GM18873 (cell line): Measurements from ENCODE around the gene GRID1.
"Not testable (repeated sequence)": the region's sequence is repeated elsewhere in the genome, so short reads cannot be mapped to it uniquely, and the experiment has no call there.

Experiments
- ATAC-seq: cut with Tn5 transposase; IDR thresholded peaks from one replicate; pipeline ENCODE4 v1.9.1; 2021; ENCODE audit warnings: mild to moderate bottlenecking, moderate library complexity, moderate number of reproducible peaks; ENCODE audit not compliant: unreplicated experiment, low FRiP score

The GRID1 gene

DNA sequence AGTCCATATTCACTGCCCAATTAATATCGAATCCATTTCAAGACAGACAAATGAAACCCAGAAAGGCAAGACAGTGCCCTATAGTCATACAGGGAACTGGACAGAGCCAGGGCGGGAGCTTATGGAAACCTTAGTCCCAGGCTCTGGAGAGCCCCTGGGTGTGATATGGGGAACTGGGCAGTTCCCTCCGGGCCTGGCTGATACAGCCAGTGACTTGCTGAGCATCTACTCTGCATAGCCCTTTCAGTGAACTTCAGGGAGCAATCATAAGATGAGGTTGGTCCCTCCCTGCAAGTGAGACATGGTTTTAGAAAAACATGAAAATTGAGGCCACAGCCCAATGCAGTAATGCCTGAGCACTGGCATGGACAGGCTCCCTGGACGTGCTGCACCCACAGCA, 241.9 kb downstream of the GRID1 start:
- no peak for ATAC-seq

DNA sequence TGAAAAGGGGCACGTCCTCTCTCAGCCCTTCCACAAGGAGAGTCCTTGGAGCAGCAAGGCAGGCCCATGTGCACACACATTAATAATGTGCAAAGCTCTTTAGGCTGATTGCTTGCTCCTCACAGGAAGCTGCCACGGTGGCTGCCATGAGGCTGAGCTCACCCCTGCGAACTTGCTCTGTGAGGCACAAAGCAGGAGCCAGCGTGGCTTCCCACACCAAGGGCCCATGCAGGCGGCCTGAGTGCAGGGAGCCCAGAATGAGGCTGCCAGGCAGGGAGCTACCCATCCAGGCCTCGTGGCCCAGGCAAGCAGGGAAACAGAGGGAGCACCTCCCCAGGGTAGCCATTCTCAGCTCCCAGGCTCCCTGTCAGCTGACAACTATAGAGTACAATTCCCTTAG, 242.9 kb downstream of the GRID1 start:
- no peak for ATAC-seq

DNA sequence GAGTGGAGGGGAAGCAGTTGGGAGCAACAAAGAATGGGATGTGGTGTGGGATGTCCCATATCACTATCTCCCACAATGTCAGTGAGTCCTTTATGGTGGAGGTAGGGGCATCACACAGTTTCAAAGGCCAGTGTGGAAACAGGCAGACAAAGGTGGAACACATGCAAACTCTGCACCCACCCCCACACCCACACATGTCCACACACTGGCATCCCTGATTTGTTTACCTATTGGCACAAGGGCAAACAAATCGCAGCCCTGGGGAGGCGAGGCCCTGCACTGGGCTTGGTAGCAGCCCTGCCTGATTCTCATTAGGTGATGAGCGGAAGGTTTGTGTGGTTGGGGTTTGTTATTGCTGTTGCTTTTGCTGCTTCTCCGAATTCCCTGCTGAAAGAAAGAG, 243.3 kb downstream of the GRID1 start:
- no peak for ATAC-seq

DNA sequence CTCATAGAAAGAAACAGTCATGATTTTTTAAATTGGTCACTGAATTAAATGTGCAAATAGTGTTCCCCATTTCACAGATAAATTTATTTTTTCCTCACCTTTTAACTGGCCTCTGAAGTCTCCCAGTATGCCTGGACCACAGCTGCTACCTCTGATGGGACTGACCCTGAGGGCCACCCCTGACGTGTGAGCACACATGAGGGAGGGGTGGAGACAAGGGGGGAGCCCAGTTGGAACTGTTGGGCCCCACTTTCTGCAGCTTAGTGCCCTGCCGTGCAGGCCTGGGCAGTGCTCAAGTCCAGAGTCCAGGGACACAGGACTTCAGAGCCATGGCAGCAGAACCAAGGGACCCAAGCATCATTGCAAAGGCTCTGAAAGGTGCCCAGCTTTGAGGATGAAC, 243.9 kb downstream of the GRID1 start:
- ATAC-seq, result no peak

DNA sequence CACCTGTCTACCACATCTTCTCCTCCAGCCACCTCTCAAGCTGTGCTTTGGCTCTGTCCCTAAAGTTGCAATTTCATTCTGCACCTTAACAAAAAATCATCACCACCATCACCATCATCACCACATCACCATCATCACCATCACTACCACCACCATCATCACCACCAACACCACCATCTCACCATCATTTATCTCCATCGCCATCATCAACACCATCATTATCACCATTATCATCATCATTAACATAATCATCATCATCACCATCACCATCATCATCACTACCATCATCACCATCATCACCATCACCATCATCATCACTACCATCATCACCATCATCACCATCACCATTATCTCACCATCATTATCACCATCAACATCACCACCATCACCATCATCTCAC, 245.4 kb downstream of the GRID1 start:
- no peak for ATAC-seq

DNA sequence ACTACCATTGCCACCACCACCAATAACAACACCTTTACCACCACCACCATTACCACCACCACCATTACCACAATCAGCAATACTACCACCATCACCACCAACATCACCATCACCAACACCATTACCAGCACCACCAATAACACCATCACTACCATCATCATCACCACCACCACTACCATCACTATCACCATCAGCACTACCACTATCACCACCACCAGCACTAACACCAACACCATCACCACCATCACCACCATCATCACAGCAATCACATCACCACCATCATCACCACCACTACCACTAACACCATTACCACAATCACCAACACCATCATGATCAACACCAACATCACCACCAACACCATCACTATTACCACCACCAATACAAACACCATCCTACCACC, 249.5 kb downstream of the GRID1 start:
- ATAC-seq, result no peak

DNA sequence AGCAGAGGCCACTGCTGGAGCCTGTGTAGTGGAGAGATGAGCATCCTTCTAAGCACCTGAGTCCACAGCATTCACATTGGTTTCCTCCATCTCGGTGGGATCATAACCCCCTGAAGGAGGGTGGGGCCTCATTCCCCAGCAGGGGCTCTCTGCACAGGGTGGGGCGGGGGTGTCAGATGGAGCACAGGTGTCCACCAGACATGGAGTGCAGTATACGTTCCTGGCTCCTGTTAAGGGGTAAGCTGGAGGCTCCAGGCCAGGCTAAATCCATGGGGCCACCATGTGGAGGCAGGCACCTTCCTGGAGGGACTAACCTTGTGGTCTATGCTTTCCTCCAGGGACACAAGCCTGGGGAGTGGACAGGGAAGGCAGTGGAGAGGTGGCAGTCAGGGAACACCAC, 252.6 kb downstream of the GRID1 start:
- no peak for ATAC-seq

DNA sequence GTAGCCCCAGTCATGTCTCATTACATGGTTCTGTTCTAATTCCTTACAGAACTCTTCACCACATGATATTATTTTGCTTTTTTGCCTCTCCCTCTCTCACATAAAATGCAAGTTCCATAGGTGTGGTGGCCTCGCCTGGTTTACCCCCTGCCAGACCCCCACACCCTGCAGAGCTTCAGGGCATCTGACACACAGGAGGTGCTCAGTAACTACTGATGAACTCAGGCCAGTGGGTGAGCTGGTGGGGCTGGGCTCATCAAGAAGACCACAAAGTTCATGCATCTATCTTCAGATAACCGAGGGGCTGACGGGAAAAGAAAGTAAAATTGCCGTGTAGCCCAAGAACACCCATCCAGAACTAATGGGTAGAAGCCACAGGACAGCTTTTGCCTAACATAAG, 253.1 kb downstream of the GRID1 start:
- ATAC-seq, result no peak

DNA sequence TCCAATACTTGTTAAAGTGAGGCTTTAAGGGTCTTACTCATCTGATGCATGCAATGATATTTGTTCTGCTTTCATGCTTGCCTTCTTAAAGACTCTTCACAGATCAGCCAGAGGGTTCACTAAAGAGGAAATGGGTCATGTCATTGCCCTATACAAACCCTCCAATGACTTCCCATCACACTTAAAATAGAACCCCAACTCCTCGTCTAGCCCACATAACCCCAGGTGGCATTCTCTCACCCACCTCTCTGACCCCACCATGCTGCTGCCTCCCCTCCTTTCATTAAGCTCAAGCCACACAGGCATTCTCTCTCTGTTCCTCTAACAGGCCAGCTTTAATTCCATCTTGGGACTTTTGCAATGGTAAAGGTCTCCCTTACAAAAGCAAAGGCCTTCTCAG, 253.6 kb downstream of the GRID1 start:
- ATAC-seq, result no peak

DNA sequence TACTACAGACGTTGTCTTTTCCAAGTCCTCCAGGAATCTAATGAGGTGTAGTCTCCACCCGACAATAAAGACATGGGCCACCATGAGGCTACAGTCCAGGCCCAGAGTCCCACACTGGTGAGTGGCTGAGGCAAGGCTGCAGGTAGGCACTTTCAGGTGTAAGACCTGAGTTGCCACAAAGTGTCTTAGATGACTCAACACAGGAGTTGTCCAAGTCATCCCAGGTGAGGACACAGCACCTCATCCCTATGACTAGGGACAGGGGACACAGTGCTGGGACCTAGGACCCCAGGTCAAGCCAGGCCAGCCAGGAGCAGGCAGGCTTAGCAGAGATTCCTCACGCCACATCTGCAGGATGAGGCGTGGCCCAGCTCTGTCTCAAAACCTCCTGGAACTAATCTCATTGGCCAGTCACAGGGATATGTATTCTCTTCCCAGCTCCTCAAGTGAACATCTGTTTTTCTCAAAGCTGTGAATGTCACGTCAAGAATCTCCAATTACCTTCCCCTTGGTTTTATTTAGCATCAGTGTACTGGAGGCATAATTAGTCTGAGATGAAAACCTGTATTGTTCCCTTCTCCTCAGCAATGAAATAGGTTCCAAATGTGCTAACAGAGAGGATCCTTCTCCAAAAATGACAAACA, 254.6 kb downstream of the GRID1 start:
- ATAC-seq, result no peak

DNA sequence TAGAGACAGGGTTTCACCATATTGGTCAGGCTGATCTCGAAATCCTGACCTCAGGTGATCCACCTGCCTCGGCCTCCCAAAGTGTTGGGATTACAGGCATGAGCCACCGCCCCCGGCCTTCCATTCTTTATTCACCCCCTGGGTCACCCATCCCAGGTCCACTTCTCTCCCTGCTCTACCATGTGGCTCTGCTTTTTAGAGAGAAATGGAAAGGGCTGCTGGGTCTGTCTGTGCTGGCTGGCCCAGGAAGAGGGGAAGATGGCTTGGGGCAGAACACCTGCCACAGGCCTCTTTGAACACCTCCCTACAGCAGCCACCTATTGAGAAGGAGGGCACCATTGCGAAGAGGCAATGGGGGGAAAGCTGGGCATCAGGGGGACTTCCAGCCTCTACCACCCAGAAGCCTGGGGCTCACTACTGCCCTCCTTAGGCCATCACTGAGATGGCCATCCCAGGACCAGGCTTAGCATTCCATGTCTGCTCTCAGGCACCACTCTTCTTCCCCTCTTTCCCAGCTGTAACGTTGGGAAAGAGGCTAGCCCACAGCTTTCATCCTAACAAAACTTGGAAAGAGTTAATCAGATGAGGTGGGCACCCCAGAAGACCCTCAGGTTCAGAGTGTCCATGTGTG, 256.3 kb downstream of the GRID1 start:
- ATAC-seq, result no peak

DNA sequence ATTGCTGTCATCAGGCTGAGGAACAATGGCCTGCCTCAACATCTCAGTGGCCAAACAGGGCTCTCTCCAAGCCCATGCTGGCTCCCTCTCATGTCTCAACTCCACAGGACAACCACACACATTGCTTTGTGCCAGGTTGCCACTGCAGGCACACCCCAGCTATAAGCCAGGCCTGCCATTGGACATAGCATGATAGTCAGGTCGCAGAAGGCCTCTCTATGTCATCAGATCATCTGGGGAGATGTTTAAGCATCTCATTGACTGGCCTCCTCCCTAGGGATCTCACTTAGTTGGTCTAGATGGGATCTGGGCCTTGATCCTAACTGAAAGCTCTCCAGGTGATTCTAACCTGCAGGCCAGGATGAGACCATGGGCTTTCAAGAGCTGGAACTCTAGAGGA, 257.2 kb downstream of the GRID1 start:
- no peak for ATAC-seq

DNA sequence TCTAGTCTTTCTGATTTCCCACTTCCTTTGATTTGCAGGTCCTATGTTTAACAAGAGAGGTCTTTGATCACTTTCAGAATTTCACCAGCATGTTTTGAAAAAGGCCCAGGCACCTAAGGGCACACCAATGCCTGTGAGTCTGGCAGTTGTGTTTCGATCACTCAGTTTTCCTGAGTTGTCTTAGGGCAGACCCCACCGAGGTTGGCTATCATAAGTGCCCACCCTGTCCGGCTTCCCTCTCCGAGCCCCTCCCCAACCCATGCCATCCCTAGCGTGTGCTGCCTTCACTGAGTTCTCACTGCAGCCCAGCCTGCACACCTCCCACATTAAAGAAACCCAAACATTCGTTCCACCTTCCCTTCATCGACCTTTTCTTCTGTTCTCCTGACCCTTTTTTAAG, 257.9 kb downstream of the GRID1 start:
- no peak for ATAC-seq

DNA sequence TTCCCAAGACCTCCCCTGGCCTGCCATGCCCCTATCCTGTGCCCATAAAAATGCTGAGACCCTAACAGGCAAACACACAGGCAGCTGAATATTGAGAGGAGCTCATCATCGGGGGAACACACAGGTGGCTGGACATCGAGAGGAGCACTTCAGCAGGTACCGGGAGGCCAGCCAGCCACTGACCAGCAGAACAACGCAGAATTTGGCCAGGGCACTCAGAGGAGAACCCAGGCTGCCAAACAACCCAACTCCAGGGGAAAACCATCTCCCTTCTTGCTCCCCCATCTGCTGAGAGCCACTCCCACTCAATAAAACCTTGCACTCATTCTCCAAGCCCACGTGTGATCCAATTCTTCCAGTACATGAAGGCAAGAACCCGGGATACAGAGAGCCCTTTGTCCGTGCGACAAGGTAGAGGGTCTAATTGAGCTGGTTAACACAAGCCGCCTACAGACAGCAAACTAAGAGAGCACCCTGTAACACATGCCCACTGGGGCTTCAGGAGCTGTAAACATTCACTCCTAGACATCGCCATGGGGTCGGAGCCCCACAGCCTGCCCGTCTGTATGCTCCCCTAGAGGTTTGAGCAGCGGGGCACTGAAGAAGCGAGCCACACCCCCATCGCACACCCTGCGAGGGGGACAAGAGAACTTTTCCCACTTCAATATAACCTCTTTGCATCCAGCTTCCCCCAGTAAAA, 258.8 kb downstream of the GRID1 start:
- not testable (repeated sequence) for ATAC-seq

DNA sequence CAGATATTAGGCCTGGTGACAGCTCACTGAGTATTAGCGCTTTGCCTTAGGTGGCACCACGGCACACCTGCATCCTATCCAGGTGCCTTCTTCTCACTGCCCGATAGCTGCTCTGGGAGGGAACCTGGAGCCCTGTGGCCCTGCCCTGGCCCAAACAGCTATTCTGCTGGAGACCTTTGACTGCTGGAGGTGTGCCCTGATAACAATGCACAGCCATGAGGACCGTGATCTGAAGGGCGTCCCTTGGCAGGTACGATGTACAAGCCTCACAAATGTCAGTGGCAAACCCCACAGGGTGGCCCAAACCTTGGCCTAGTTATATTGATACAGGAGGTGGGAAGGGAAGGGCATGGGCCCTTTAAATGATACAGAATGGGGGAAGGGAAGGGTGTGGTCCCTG, 259.5 kb downstream of the GRID1 start:
- no peak for ATAC-seq

DNA sequence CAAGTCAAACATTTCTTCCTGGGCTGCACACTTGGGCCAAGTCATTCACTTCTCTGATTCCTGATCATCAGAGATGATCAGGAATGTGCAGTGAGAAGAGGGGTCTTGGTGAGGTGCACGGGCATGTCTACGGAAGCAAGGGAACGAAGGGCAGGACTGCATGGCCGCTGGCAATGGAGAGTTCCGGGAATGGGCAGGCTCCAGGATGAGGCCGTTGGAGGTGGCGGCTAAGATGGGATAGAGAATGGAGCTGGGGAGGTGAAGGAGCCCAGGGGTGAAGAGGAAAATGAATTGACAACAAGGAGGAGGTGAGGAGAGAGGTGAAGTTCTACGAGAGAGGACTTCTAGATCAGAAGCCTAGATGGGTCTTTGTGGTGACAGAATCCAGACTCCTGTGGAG, 260.0 kb downstream of the GRID1 start:
- no peak for ATAC-seq

DNA sequence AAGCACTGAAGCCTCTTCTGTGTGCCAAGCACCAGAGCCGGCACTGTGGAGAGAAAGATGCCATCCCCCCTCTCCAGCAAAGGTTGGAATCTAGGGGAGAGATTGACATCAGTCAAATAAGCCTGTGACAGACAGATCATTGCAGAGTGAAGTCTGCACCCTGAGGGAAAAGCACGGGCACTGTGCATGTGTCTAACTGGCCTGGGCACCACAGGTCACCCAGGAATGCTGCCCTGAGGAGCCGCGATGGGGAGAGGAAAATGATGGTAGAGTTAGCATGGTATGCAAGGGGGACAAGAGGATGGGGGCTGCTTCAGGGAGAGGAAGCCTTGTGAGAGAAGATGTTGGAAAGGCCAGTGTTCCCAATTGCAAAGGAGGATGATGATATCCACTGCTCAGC, 261.0 kb downstream of the GRID1 start:
- no peak for ATAC-seq

DNA sequence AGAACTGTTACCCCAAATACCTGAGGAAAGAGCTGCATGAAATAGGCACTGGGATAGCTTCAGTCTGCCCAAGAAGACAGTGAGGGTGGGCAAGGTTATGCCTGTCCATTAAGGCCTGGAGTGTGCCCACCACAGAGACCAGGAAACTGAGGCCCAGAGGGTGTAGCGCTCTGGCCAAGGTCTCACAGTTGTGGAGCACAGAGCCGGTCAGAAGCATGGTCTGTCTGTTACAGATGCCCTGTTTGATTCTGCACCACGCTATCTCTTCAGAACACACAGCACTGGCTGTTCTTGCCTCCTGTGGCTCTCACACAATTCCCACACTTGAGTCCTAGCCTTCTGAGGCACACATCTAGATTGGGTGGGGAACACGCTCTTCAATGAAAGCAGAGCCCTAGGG, 261.4 kb downstream of the GRID1 start:
- ATAC-seq, result no peak

DNA sequence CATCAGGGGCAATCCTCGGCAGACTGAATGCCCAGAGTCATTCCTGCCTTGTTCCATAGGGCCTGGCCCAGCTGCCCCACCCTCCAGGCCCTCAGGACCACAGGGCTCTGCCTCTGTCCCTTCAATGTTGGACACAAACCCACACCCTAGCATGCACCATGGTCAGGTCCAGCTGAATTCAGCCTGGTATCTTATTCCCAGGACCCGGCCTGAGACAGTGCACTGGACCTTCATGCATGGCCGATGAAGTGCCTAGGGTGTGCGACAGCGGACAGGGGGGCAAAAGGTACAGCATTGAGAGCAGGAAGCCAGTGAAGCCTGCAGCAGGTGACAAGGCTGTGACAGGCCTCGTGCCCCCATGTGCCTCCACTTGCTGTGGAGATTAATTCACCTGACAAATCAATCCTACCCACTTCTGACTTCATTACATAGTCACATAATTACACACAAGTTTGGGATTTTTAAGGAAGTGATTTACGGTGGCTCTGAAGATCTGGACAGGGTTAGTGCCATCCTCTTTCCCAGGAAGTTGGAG, 261.9 kb downstream of the GRID1 start:
- no peak for ATAC-seq

DNA sequence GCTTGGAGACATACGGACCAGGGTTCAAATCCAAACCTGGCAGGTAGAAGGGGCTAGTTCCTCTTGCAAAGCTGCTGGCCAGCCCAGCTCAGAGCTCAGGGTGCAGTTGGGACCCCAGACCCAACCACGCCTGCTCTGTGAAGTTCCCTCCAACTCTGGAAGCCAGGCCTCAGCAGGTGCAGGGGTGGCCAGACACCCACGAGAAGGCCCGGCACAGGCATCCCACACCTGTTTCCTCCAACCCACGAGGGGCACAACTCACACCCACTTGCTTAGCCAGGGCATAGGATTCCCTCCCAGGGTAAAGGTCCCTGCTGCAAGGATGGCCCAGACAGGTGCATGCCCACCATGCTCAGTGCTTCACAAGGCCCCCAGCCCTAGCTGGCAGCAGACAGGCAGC, 262.4 kb downstream of the GRID1 start:
- no peak for ATAC-seq

DNA sequence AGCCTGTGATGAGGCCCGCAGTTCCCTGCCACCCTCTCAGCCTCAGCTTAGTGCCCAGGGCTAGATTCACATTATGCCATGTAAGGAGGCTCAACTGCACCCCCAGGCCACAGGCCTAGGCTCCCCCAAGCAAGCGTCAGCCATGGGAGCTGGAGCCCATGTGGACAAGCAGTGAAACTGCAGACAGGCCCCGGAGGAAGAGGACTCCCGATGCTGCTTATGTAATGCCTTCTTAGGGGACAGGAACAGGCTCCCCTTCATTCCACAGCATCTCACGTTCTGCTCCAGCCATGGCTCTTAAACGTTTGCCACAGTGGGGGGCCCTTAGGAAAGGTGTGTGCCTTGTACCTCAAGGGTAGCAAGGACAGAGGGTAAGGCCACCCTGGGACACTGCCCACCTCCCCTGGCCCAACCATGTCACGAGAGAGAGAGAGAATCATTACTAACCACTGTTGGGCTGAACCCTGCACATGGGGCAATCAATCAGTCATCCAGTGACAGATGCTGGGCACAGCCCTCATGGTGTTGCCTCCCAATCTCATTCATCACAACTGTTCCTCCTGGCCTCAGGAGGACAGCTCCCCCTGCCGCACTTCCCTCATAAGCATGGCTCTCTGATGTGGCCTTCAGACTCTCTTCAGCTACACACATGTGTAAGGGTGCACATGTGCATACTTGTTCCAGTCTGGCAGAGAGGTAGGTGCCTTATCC, 263.0 kb downstream of the GRID1 start:
- ATAC-seq, result no peak
